Measurements from ENCODE around the gene LPCAT4.

DNA sequence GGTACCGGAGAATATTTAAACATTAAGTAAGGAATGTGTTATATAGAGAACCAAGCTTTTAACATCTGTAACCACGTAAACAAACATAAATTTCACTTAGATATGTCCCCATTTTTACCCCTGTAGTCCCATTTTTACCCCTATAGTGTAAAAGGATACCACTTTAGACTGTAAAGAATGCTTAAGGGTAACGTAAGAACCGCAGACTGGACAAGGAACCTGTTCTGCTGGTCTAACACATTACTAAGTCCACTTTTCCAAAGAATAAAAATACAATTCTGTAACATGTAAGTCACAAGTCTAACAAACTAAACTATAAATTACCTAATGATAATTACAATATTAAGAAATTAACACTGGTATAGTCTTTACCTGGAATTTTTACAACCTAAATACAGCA is 32.3 kb downstream of the LPCAT4 start:
- TF ChIP-seq POLR2A (IDR thresholded peaks at IDR 0.05): no peak
- TF ChIP-seq, protein P1, sequence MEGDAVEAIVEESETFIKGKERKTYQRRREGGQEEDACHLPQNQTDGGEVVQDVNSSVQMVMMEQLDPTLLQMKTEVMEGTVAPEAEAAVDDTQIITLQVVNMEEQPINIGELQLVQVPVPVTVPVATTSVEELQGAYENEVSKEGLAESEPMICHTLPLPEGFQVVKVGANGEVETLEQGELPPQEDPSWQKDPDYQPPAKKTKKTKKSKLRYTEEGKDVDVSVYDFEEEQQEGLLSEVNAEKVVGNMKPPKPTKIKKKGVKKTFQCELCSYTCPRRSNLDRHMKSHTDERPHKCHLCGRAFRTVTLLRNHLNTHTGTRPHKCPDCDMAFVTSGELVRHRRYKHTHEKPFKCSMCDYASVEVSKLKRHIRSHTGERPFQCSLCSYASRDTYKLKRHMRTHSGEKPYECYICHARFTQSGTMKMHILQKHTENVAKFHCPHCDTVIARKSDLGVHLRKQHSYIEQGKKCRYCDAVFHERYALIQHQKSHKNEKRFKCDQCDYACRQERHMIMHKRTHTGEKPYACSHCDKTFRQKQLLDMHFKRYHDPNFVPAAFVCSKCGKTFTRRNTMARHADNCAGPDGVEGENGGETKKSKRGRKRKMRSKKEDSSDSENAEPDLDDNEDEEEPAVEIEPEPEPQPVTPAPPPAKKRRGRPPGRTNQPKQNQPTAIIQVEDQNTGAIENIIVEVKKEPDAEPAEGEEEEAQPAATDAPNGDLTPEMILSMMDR (IDR thresholded peaks at IDR 0.05 in 4 of 5, conservative IDR thresholded peaks at IDR 0.05 in 1 of 5): no peak

All from gastrocnemius medialis (tissue), 4 donors.